Right renal cortex interstitium (tissue), 3 donors: ENCODE results near the gene FBLN5. TPM values are rescaled to one million over a fixed set of nuclear protein-coding genes. Genes with fewer than 3 reads are reported as not detected.

Experiments used
- DNase-seq, 3 donors: peaks; one replicate each; pipeline ENCODE4 v3.0.0-alpha.2; 2013; ENCODE audit warnings: low read depth in 3 of 3, low spot score in 2 of 3
- polyA plus RNA-seq, 3 donors: library from polyadenylated mRNA; unstranded; fragments of 120-200 nt; gene quantifications; one replicate each; pipeline ENCODE4 v1.2.1, GENCODE V29; 2013; ENCODE audit not compliant: insufficient read length in 3 of 3

Gene FBLN5
- polyA plus RNA-seq, 3 donors = 125 to 164 (median 151) TPM

GRCh38 chr14:91835920-91836843, 111.3 kb downstream of the FBLN5 start:
- DNase-seq = peak in 2 of 3 donors; percentile 47 to 57

GRCh38 chr14:91835197-91835919, 112.1 kb downstream of the FBLN5 start:
- DNase-seq = peak in 2 of 3 donors; percentile 4 to 7

- no peak for DNase-seq
These were observed 112.9 kb downstream of the FBLN5 start for GRCh38 chr14:91834571-91834970.

- no peak for DNase-seq
These were observed 116.2 kb downstream of the FBLN5 start for GRCh38 chr14:91831337-91831736.

- no peak for DNase-seq
These were observed 116.7 kb downstream of the FBLN5 start for GRCh38 chr14:91830777-91831176.

- no peak for DNase-seq
These were observed 118.0 kb downstream of the FBLN5 start for GRCh38 chr14:91829511-91829910.

- DNase-seq = no peak
These were observed 119.7 kb downstream of the FBLN5 start for GRCh38 chr14:91827746-91828145.

Other genes with a start within 250 kb of the FBLN5 start
- under 1 TPM; 0.32 to 0.58 (median 0.34) TPM for gene CATSPERB, start 215.6 kb downstream of the FBLN5 start, polyA plus RNA-seq
- 10 to 100 TPM; 10.5 to 15.7 (median 11.1) TPM for gene TC2N, start 80.2 kb downstream of the FBLN5 start, polyA plus RNA-seq
- gene TRIP11, start 92.4 kb upstream of the FBLN5 start, polyA plus RNA-seq = 10 to 100 TPM; 39.9 to 46.3 (median 45.3) TPM
- 10 to 100 TPM; 26.5 to 28.7 (median 27.6) TPM for gene ATXN3, start 158.9 kb upstream of the FBLN5 start, polyA plus RNA-seq
- 100 to 1,000 TPM; 177 to 197 (median 190) TPM for gene NDUFB1, start 174.0 kb upstream of the FBLN5 start, polyA plus RNA-seq
- gene CPSF2, start 174.3 kb upstream of the FBLN5 start, polyA plus RNA-seq = 10 to 100 TPM; 62.7 to 69.4 (median 63.6) TPM